Retina (tissue), 1 donor: ENCODE results near the gene LAMB1.
"Not testable (repeated sequence)": the region's sequence is repeated elsewhere in the genome, so short reads cannot be mapped to it uniquely, and the experiment has no call there.

Source experiments
- DNase-seq: peaks from one replicate; pipeline ENCODE4 v3.0.0-alpha.2; 2016

Gene LAMB1

GRCh38 chr7:108002726-108003598 is at the start of gene LAMB1:
TSS of gene LAMB1 (minus strand) at chr7:108003161. CDS start at chr7:108002885, 276 bp downstream.
- DNase-seq: peak; percentile 83

GRCh38 chr7:108051454-108051853 is 48.5 kb upstream of the LAMB1 start:
- DNase-seq: no peak

- no peak for DNase-seq
Observed at GRCh38 chr7:108049962-108050361, 47.0 kb upstream of the LAMB1 start.

GRCh38 chr7:108048422-108048821 is 45.5 kb upstream of the LAMB1 start:
- no peak for DNase-seq

GRCh38 chr7:108046952-108047506 is 44.1 kb upstream of the LAMB1 start:
- DNase-seq: no peak

- DNase-seq: no peak
Observed at GRCh38 chr7:108045669-108046068, 42.7 kb upstream of the LAMB1 start.

GRCh38 chr7:108045154-108045553 is 42.2 kb upstream of the LAMB1 start:
- DNase-seq: no peak

- no peak for DNase-seq
Observed at GRCh38 chr7:108044345-108044744, 41.4 kb upstream of the LAMB1 start.

GRCh38 chr7:108038986-108039385 is 36.0 kb upstream of the LAMB1 start:
- DNase-seq: no peak

GRCh38 chr7:108037741-108038140 is 34.8 kb upstream of the LAMB1 start:
- no peak for DNase-seq

GRCh38 chr7:108037140-108037539 is 34.2 kb upstream of the LAMB1 start:
- no peak for DNase-seq

GRCh38 chr7:108034586-108034985 is 31.6 kb upstream of the LAMB1 start:
- no peak for DNase-seq

- DNase-seq: no peak
Observed at GRCh38 chr7:108033776-108034497, 31.0 kb upstream of the LAMB1 start.

GRCh38 chr7:108033309-108033708 is 30.3 kb upstream of the LAMB1 start:
- not testable (repeated sequence) for DNase-seq

- no peak for DNase-seq
Observed at GRCh38 chr7:108030516-108030915, 27.6 kb upstream of the LAMB1 start.

GRCh38 chr7:108029034-108029433 is 26.1 kb upstream of the LAMB1 start:
- no peak for DNase-seq

- no peak for DNase-seq
Observed at GRCh38 chr7:108028111-108028510, 25.1 kb upstream of the LAMB1 start.

- no peak for DNase-seq
Observed at GRCh38 chr7:108027239-108027638, 24.3 kb upstream of the LAMB1 start.

- no peak for DNase-seq
Observed at GRCh38 chr7:108026647-108027046, 23.7 kb upstream of the LAMB1 start.

GRCh38 chr7:108026116-108026515 is 23.2 kb upstream of the LAMB1 start:
- no peak for DNase-seq

GRCh38 chr7:108024538-108024937 is 21.6 kb upstream of the LAMB1 start:
- DNase-seq: no peak

- no peak for DNase-seq
Observed at GRCh38 chr7:108020585-108020984, 17.6 kb upstream of the LAMB1 start.

- DNase-seq: no peak
Observed at GRCh38 chr7:108018668-108019067, 15.7 kb upstream of the LAMB1 start.

- DNase-seq: no peak
Observed at GRCh38 chr7:108017776-108018151, 14.8 kb upstream of the LAMB1 start.
